HepG2 (cell line): ENCODE results near the gene ZFHX3. TPM values are rescaled to one million over a fixed set of nuclear protein-coding genes. Genes with fewer than 3 reads are reported as not detected.

Experiments
- ATF2 ChIP-seq: sonication (generic); formaldehyde crosslinking; IDR thresholded peaks from 2 replicates; pipeline ENCODE4 v1.4.0; 2020; ENCODE audit warnings: missing genetic modification reagents
- FLYWCH1 ChIP-seq: sonication (generic); formaldehyde crosslinking; IDR thresholded peaks from 2 replicates; pipeline ENCODE4 v1.8.1; 2023; ENCODE audit warnings: mild to moderate bottlenecking, missing genetic modification reagents
- FOXK1 ChIP-seq: sonication (generic); formaldehyde crosslinking; IDR thresholded peaks from 2 replicates; pipeline ENCODE4 v1.4.0; 2020; ENCODE audit warnings: low read depth, missing genetic modification reagents, borderline replicate concordance
- GMEB2 ChIP-seq: IDR thresholded peaks from 2 replicates; pipeline ENCODE4 v1.6.1; 2016; ENCODE audit warnings: missing biosample characterization, missing genetic modification reagents, low read depth
- IKZF1 ChIP-seq: fragments of 450-650 bp; IDR thresholded peaks from 2 replicates; pipeline ENCODE4 v1.7.1; 2016
- KLF11 ChIP-seq: IDR thresholded peaks from 2 replicates; pipeline ENCODE4 v1.6.1; 2016; ENCODE audit warnings: missing compliant biosample characterization
- KMT2B ChIP-seq: IDR thresholded peaks from 2 replicates; pipeline ENCODE4 v1.6.1; 2016; ENCODE audit warnings: missing genetic modification reagents, missing compliant biosample characterization
- MEIS1 ChIP-seq: sonication (generic); formaldehyde crosslinking; IDR thresholded peaks from 2 replicates; pipeline ENCODE4 v1.9.0; 2021; ENCODE audit warnings: mild to moderate bottlenecking, missing genetic modification reagents, moderate library complexity, borderline replicate concordance
- NFYB ChIP-seq: sonication (generic); formaldehyde crosslinking; IDR thresholded peaks from 2 replicates; pipeline ENCODE4 v1.4.0; 2020; ENCODE audit warnings: missing genetic modification reagents
- ONECUT2 ChIP-seq: sonication (generic); formaldehyde crosslinking; IDR thresholded peaks from 2 replicates; pipeline ENCODE4 v1.4.0; 2020; ENCODE audit warnings: missing genetic modification reagents
- PAX8 ChIP-seq: sonication (generic); formaldehyde crosslinking; IDR thresholded peaks from 2 replicates; pipeline ENCODE4 v1.8.0; 2022; ENCODE audit warnings: mild to moderate bottlenecking, missing genetic modification reagents, borderline replicate concordance
- PHF20 ChIP-seq: sonication (generic); formaldehyde crosslinking; IDR thresholded peaks from 2 replicates; pipeline ENCODE4 v1.5.0; 2020; ENCODE audit warnings: mild to moderate bottlenecking, missing genetic modification reagents
- POGZ ChIP-seq: sonication (generic); formaldehyde crosslinking; IDR thresholded peaks from 2 replicates; pipeline ENCODE4 v1.4.0; 2020; ENCODE audit warnings: mild to moderate bottlenecking, missing genetic modification reagents
- TSC22D2 ChIP-seq: sonication (generic); formaldehyde crosslinking; IDR thresholded peaks from 2 replicates; pipeline ENCODE4 v1.5.1; 2020; ENCODE audit warnings: missing genetic modification reagents, mild to moderate bottlenecking, borderline replicate concordance
- ZBTB37 ChIP-seq: sonication (generic); formaldehyde crosslinking; IDR thresholded peaks from 2 replicates; pipeline ENCODE4 v1.4.0; 2020; ENCODE audit warnings: mild to moderate bottlenecking, missing genetic modification reagents
- ZKSCAN5 ChIP-seq: sonication (generic); formaldehyde crosslinking; IDR thresholded peaks from 2 replicates; pipeline ENCODE4 v1.5.1; 2020; ENCODE audit warnings: mild to moderate bottlenecking, missing genetic modification reagents
- ZNF264 ChIP-seq: sonication (generic); formaldehyde crosslinking; IDR thresholded peaks from 2 replicates; pipeline ENCODE4 v1.4.0; 2020; ENCODE audit warnings: missing genetic modification reagents
- ZNF605 ChIP-seq: sonication (generic); formaldehyde crosslinking; IDR thresholded peaks from 2 replicates; pipeline ENCODE4 v1.8.0; 2022; ENCODE audit warnings: mild to moderate bottlenecking, missing genetic modification reagents
- ZNF674 ChIP-seq: sonication (generic); formaldehyde crosslinking; IDR thresholded peaks from 2 replicates; pipeline ENCODE4 v1.5.0; 2020; ENCODE audit warnings: low read depth, mild to moderate bottlenecking, missing genetic modification reagents
- ZNF83 ChIP-seq: sonication (generic); formaldehyde crosslinking; IDR thresholded peaks from 2 replicates; pipeline ENCODE4 v1.4.0; 2020; ENCODE audit warnings: missing genetic modification reagents, mild to moderate bottlenecking, borderline replicate concordance
- polyA plus RNA-seq, 8 experiments: library from polyadenylated mRNA; depleted of rRNA in 3 of 8; stranded (reverse) in 7 of 8; unstranded in 1 of 8; fragments of >200 nt; fragmentation: Illumina TruSeq in 4 of 8; extraction: Trizol in 4 of 8; gene quantifications; 2 replicates each; pipeline versions ENCODE4 v1.2.1 to v1.2.3, GENCODE V29; 2011 to 2016; ENCODE audit warnings: low read depth in 4 of 8, missing spikeins in 1 of 8, mixed read lengths in 1 of 8; ENCODE audit not compliant: insufficient read depth in 1 of 8
- total RNA-seq, 5 experiments: library from RNA; depleted of rRNA; stranded (reverse); fragments of >200 nt; fragmentation: Illumina TruSeq; extraction: Trizol; gene quantifications; 2 replicates each; pipeline ENCODE4 v1.2.3, GENCODE V29; 2016; ENCODE audit warnings: low read depth in 1 of 5
- TF ChIP-seq, protein P1 (sequence below): sonication (generic); formaldehyde crosslinking; IDR thresholded peaks from 2 replicates; pipeline ENCODE4 v1.4.0; 2020; ENCODE audit warnings: missing genetic modification reagents, borderline replicate concordance
- TF ChIP-seq, protein P2 (sequence below): sonication (generic); formaldehyde crosslinking; conservative IDR thresholded peaks from 2 replicates; pipeline ENCODE4 v1.5.0; 2020; ENCODE audit warnings: missing genetic modification reagents

Gene ZFHX3
- total and polyA plus RNA-seq, 2 of the 13 experiments (the other 11 are each of a cell fraction or from before 2014, with no cell fraction given): 5.0 to 6.0 TPM

- TF ChIP-seq, protein P1, sequence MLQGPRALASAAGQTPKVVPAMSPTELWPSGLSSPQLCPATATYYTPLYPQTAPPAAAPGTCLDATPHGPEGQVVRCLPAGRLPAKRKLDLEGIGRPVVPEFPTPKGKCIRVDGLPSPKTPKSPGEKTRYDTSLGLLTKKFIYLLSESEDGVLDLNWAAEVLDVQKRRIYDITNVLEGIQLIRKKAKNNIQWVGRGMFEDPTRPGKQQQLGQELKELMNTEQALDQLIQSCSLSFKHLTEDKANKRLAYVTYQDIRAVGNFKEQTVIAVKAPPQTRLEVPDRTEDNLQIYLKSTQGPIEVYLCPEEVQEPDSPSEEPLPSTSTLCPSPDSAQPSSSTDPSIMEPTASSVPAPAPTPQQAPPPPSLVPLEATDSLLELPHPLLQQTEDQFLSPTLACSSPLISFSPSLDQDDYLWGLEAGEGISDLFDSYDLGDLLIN (CRISPR knock-in tag): no peak
- TF ChIP-seq ONECUT2 (CRISPR knock-in tag): 0 out of 2 replicates have a peak, but pooled peaks have one; percentile 19
- no peak; the same call in 1 of the 2 replicates for TF ChIP-seq PHF20
- no peak for TF ChIP-seq IKZF1
- TF ChIP-seq ZKSCAN5 (CRISPR knock-in tag): no peak
- peak; percentile 9; the same call in 1 of the 2 replicates for TF ChIP-seq POGZ (CRISPR knock-in tag)
- TF ChIP-seq FOXK1 (CRISPR knock-in tag): peak; percentile 17; the same call in 1 of the 2 replicates
- peak; percentile 61 for TF ChIP-seq ZNF605
- 0 out of 2 replicates have a peak, but pooled peaks have one; percentile 52 for TF ChIP-seq MEIS1 (CRISPR knock-in tag)
- TF ChIP-seq ZBTB37 (CRISPR knock-in tag): no peak; the same call in 1 of the 2 replicates
- no peak for TF ChIP-seq GMEB2 (CRISPR knock-in tag)
- TF ChIP-seq KMT2B (CRISPR knock-in tag): peak; percentile 37; the same call in 1 of the 2 replicates
- TF ChIP-seq ZNF674 (CRISPR knock-in tag): no peak
- TF ChIP-seq KLF11 (CRISPR knock-in tag): no peak
- no peak for TF ChIP-seq ZNF83 (CRISPR knock-in tag)
- TF ChIP-seq NFYB: no peak
- no peak for TF ChIP-seq TSC22D2 (CRISPR knock-in tag)
- no peak for TF ChIP-seq PAX8
- TF ChIP-seq FLYWCH1 (CRISPR knock-in tag): no peak
- TF ChIP-seq, protein P2, sequence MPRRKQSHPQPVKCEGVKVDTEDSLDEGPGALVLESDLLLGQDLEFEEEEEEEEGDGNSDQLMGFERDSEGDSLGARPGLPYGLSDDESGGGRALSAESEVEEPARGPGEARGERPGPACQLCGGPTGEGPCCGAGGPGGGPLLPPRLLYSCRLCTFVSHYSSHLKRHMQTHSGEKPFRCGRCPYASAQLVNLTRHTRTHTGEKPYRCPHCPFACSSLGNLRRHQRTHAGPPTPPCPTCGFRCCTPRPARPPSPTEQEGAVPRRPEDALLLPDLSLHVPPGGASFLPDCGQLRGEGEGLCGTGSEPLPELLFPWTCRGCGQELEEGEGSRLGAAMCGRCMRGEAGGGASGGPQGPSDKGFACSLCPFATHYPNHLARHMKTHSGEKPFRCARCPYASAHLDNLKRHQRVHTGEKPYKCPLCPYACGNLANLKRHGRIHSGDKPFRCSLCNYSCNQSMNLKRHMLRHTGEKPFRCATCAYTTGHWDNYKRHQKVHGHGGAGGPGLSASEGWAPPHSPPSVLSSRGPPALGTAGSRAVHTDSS (CRISPR knock-in tag): no peak
- TF ChIP-seq ZNF264 (CRISPR knock-in tag): 0 out of 2 replicates have a peak, but pooled peaks have one; percentile 34
- TF ChIP-seq ATF2 (CRISPR knock-in tag): no peak
Observed at GRCh38 chr16:73000020-73000906, 47.7 kb downstream of the ZFHX3 start (continued).
